Testis (tissue), 2 donors: Measurements from ENCODE around the gene TESK2.

Experiments
- POLR2A ChIP-seq: fragments of 450-650 bp; IDR thresholded peaks from one replicate; pipeline ENCODE4 v1.6.1; 2017; ENCODE audit warnings: antibody characterized with exemption, mild to moderate bottlenecking, moderate library complexity
- TF ChIP-seq, protein P1 (sequence below), 3 experiments: fragments of 450-650 bp in 2 of 3; fragments of 200-600 bp in 1 of 3; sonication (generic) in 1 of 3; IDR thresholded peaks; one replicate each; pipeline ENCODE4 v1.5.1; 2016 to 2019; ENCODE audit warnings: antibody characterized with exemption in 3 of 3, mild to moderate bottlenecking in 2 of 3, moderate library complexity in 1 of 3

DNA sequence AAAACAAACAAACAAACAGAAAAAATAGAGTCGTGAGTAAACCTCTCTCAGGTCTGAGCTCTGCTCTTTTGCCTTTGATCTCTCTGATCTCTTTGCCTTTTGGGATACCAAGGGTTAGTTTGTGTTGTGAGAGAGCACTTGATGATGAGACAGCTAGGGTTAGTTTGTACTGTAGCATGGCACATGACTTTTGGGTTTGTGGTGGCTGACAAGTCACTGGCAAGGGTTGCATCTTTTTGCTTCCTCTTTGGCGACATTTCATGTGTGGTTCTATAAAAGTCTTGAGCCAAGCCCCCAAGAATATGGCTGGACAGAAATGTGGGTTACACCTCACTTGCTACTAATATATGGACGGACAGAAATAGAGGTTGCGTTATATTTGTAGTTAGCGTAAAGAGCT, 60.5 kb downstream of the TESK2 start:
- TF ChIP-seq, protein P1, sequence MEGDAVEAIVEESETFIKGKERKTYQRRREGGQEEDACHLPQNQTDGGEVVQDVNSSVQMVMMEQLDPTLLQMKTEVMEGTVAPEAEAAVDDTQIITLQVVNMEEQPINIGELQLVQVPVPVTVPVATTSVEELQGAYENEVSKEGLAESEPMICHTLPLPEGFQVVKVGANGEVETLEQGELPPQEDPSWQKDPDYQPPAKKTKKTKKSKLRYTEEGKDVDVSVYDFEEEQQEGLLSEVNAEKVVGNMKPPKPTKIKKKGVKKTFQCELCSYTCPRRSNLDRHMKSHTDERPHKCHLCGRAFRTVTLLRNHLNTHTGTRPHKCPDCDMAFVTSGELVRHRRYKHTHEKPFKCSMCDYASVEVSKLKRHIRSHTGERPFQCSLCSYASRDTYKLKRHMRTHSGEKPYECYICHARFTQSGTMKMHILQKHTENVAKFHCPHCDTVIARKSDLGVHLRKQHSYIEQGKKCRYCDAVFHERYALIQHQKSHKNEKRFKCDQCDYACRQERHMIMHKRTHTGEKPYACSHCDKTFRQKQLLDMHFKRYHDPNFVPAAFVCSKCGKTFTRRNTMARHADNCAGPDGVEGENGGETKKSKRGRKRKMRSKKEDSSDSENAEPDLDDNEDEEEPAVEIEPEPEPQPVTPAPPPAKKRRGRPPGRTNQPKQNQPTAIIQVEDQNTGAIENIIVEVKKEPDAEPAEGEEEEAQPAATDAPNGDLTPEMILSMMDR (IDR thresholded peaks at IDR 0.05), result no peak
- TF ChIP-seq POLR2A, result no peak
